HG03558 (cell line): ENCODE results near the gene ROR1.

ENCODE experiments used
- ATAC-seq: cut with Tn5 transposase; IDR thresholded peaks from one replicate; pipeline ENCODE4 v1.9.1; 2021; ENCODE audit warnings: moderate number of reproducible peaks; ENCODE audit not compliant: unreplicated experiment; ENCODE audit errors: extremely low read depth

Gene ROR1

GRCh38 chr1:63773815-63774616 lies at the start of gene ROR1:
Gene ROR1 (plus strand): TSS chr1:63774017.
- no peak for ATAC-seq

DNA sequence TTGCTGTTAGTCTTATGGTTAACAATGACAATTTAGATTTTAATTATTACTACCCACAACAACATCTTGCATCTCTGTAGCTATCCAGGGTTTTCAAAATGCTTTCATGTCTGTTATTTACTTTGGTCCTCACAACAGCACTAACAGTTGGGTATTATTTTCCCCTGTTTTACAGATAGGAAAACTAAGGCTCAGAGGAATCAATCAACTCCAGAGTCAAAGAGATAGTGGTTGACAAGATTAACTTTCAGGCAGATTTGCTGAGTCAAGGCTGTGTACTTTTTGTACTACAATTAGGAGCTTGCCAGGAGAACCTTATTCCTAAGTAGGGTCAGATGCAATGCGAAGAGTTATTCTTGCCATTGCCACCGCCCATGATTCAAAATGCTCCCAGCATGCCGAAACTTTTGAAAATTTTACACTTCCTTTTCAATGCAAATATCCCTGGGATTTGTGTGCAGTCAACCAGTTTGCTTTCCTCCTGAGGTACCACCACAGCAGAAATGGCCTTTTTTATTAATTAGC lies 49.4 kb upstream of the ROR1 start:
- no peak for ATAC-seq

GRCh38 chr1:63728611-63729226 lies 45.1 kb upstream of the ROR1 start:
- ATAC-seq = no peak

GRCh38 chr1:63729227-63729620 lies 44.6 kb upstream of the ROR1 start:
- no peak for ATAC-seq

- ATAC-seq = no peak
Measured at GRCh38 chr1:63730211-63730610, 43.6 kb upstream of the ROR1 start.

- no peak for ATAC-seq
Measured at GRCh38 chr1:63731117-63732043, 42.4 kb upstream of the ROR1 start.

GRCh38 chr1:63732666-63733065 lies 41.2 kb upstream of the ROR1 start:
- no peak for ATAC-seq

GRCh38 chr1:63738772-63739171 lies 35.0 kb upstream of the ROR1 start:
- ATAC-seq = no peak

DNA sequence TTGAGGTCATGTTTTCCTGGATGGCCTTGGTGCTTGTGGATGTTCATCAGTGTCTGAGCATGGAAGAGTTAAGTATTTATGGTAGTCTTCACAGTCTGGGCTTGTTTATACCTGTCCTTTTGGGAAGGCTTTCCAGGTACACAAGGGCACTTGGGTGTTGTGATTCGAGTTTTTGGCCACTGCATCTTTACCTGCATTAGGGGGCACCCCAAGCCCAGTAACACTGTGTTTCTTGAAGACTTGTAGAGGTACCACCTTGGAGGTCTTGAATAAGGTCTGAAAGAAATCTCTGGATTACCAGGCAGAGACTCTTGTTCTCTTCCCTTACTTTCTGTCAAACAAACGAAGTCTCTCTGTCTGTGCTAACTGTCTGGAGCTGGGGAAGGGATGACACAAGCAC lies 34.4 kb upstream of the ROR1 start:
- ATAC-seq = no peak

DNA sequence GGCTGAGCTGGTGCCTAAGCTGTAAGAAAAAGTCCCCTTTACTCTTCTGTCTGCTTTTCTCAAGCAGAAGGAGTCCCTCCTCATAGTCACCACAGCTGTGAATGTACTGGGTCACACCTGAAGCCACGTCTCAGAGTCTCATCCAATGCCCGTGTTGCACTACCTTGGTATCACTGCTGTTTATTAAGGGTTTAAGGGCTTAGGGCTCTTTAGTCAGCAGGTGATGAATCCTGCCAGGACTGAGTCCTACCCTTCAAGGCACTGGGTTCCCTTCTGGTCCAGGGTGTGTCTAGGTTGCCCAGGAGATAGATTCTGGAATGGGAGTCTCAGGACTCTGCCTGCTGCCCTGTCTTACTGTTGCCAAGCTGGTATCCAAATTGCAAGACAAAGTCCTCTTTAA lies 33.4 kb upstream of the ROR1 start:
- ATAC-seq = no peak

- ATAC-seq = no peak
Measured at GRCh38 chr1:63742526-63742925, 31.3 kb upstream of the ROR1 start.

DNA sequence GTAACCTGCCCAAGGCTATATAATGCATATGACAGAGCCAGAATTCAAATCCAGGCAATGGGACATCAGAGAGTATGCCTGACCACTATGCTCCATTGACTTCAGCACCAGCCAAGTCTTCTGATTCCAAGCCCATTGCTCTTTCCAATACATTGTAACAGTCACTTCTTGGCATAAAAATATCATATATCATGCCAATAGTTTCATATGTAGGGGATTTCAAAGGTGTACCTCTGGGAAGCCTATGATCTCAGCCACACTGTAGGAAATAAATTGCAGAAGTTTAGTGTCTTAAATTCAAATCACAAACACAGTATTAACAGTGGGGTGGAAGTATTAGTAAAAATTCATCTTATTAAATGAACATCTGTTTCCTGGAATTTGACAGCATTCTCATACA lies 30.0 kb upstream of the ROR1 start:
- ATAC-seq = no peak

DNA sequence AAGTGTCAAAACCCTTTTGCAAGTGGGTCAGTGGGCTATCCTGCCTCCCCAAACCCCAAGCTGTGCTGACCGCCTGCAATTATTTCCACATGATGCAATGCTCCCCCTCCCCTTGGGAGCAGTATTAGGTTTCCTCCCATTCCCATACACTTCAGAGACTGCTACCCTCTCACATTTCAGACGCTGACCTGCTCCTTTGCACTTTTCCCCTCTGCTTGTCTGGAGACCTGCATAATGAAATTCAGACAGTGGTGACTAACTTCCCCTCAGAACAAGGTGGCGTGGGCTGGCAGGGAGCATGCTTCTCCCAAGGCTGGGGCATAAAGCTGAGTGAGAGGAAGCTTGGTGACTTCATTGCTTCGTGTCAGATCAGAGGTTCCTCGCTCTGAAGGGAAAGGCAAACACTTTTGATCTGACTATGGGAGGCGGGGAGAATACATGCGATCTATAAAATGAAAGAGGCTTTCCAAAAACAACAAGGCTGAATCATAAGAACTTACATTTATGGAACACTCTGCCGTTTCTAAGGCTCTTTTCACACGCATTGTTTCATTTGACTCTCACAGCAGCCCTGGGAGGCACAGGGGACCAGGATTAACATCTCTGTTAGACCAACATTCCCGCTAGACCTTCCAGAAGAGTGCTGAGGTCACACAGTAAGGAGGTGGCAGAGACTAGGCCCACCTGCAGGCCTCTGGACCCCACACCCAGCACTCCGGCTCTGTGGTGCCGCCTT lies 27.5 kb upstream of the ROR1 start:
- ATAC-seq = no peak

GRCh38 chr1:63747445-63747844 lies 26.4 kb upstream of the ROR1 start:
- ATAC-seq = no peak

DNA sequence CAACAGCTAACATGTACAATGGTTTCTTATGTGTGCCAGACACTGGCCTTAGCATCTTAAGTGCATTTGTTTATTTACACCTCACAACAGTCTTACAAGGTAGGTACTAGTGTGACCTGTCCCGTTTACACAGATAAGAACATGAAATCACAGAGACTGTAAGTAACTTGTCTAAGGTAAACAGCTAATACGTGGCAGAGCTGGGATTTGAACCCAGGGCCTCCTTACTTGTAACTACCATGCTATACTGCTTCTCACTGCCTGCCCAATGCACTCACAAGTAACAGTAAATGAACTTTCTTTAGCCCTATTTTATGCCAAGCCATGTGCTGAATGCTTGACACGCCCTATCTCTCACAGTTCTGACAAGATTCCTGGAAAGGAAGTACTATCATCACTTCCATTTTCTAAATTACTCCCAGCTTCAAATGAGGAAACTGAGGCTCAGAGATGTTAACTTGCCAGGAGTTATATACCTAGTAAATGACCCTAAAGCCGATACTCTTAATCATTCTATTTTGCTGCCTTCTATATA lies 25.7 kb upstream of the ROR1 start:
- no peak for ATAC-seq

GRCh38 chr1:63748641-63749040 lies 25.2 kb upstream of the ROR1 start:
- no peak for ATAC-seq

DNA sequence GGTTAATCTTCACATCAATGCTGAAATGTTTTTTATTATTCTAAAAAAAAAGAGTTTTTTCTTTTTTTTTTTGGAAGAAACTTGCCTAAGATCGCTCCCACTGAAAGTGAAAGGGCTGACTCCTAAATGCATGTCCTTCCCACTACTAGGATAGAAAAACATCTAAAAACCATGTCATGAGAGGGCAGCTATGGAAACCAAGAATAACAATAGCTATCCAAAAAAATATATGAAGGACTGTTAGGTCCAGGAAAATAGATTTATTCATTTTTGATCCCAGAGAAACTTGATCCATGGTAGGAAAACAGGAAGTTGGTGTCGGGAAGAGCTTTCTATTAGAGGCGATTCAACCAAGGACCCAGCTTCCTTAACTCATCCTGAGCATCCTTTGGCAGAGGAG lies 23.1 kb upstream of the ROR1 start:
- no peak for ATAC-seq

GRCh38 chr1:63752176-63752575 lies 21.6 kb upstream of the ROR1 start:
- ATAC-seq = no peak

GRCh38 chr1:63753591-63753990 lies 20.2 kb upstream of the ROR1 start:
- no peak for ATAC-seq

- ATAC-seq = no peak
Measured at GRCh38 chr1:63756839-63757238, 17.0 kb upstream of the ROR1 start.
